GM12892 (cell line): Measurements from ENCODE around the gene ZBTB3.

ENCODE experiments used
- POLR2A ChIP-seq: IDR thresholded peaks from 2 replicates; pipeline ENCODE4 v1.6.1; 2011; ENCODE audit warnings: low read depth, low read length, control low read depth
- POLR2AphosphoS5 ChIP-seq: IDR thresholded peaks from 2 replicates; pipeline ENCODE4 v1.6.1; 2011; ENCODE audit warnings: low read depth, low read length, control low read depth
- TAF1 ChIP-seq: IDR thresholded peaks from 2 replicates; pipeline ENCODE4 v1.6.1; 2011; ENCODE audit warnings: low read depth, mild to moderate bottlenecking, control low read depth, low read length, borderline replicate concordance

DNA sequence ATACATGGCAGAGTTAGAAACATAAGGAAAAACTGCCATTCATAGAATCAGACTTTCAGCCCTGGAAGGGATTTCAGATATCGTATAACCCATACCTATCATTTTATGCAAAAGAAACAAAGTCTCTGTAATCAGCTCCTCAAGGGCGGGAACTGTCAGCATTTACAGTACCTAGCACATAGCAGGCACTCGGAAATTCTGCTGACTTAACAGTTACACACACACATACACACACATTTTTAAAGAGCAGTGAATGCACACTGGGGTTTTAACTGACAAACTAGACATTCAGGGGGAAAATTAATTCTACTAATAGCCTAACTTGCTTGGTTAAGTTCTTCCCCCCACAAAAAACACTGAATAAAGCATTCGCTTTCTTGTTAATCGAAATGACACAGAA, 37.8 kb downstream of the ZBTB3 start:
- no peak for TF ChIP-seq POLR2A
- no peak for TF ChIP-seq TAF1
- TF ChIP-seq POLR2AphosphoS5, result no peak
